PFSK-1 (cell line): Measurements from ENCODE around the gene ZNF710.

ENCODE experiments used
- REST ChIP-seq, 2 experiments: IDR thresholded peaks; 2 replicates each; pipeline versions ENCODE4 v1.6.1 to v1.8.0; 2011 to 2012; ENCODE audit warnings: low read depth in 2 of 2, low read length in 2 of 2, control low read depth in 1 of 2, inconsistent platforms in 1 of 2, mild to moderate bottlenecking in 1 of 2, moderate library complexity in 1 of 2; ENCODE audit not compliant: insufficient read depth in 1 of 2
- SIN3A ChIP-seq: IDR thresholded peaks from 2 replicates; pipeline ENCODE4 v1.6.1; 2012; ENCODE audit warnings: mild to moderate bottlenecking, low read length, moderate library complexity, borderline replicate concordance; ENCODE audit not compliant: insufficient read depth

GRCh38 chr15:90103701-90104329 is 102.7 kb downstream of the ZNF710 start:
- TF ChIP-seq SIN3A: no peak
- TF ChIP-seq REST (IDR thresholded peaks at IDR 0.05; ENCODE audit: insufficient read depth in 1 of 2, low read depth in 2 of 2, low read length in 2 of 2): no peak
